ENCODE data around the gene ADRM1.

Gene ADRM1

DNA sequence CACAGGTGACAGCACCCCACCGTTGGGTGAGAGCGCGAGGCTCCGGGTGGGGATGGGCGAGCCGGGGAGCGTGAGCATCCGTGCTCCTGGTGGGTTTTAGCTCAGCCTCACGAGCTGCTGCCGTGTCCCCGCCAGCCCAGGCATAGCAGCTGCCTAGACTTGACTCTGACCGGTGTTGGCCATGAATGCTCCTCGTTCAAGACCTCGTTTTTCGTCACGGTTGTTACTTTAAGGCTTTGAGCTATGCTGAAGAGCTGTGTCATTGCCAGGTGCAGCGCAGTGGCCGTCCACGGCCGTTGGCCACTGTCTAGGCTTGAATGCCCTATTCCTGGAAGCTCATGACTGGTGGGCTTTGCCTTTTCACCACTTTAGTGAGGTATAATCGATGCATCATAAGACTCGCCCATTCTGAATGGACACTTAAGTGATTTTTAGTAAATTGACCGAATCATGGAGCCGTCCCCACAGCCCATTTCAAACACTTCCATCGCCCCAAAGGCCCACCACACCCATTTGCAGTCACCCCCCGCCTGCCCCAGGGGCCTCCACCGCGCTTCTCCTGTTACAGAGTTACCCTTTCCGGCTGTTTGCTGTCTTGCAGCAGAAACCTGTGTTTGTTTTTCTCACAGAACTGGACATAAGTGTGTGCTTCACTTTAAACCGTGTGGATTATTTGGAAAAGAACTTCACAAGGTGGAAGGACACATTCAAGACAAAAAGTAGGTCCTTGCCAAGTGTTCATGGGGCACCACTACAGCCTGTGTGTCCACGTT, 21.4 kb upstream of the ADRM1 start:
- no peak for TF ChIP-seq CTCF (IDR thresholded peaks at IDR 0.05)

- TF ChIP-seq CTCF (IDR thresholded peaks at IDR 0.05) = no peak
Observed at GRCh38 chr20:62282103-62282502, 20.7 kb upstream of the ADRM1 start.

DNA sequence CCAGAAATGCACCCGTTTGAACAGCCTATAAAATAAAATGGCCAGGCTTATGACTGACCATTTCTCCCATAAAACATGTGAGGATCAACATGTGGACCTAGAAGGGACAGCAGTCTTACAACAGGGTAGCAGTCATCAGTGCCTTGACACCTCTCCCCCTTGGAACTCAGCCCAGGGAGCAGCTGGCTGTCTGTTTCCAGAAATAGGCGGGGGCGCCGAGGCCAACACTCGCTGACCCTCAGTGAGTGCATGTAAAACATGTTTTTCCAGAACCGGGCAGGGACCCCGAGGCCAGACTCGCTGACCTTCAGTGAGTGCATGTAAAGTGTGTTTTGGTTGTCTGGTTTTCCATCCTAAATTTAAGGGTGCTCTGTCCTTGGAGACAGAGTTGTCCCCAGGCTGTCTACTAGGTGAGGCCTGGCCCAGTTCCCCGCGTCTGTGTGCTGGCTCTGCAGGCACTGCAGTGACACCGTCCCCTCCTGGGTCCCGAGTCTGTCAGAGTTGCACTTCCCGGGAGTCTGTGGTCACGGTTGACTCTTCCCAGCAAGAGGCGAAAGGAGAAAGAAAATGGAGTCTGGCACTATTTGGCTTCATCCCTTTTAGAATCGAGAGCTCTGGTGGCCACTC, 19.8 kb upstream of the ADRM1 start:
- no peak for TF ChIP-seq CTCF (IDR thresholded peaks at IDR 0.05)

DNA sequence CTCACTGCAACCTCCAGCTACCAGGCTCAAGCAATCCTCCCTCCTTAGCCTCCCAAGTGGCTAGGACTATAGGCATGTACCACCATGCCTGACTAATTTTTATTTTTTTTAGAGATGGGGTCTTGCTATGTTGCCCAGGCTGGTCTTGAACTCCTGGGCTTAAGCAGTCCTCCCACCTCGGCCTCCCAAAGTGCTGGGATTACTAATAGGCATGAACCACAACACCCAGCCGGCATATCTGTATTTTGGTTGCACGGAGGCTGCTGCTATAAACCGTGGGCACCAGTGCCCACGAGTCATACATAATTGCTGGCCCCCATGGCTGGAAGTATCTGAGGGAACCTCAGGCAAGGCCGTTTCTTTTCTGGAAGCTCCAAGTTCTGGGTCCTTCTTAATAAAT, 18.3 kb upstream of the ADRM1 start:
- no peak for TF ChIP-seq CTCF (IDR thresholded peaks at IDR 0.05)

DNA sequence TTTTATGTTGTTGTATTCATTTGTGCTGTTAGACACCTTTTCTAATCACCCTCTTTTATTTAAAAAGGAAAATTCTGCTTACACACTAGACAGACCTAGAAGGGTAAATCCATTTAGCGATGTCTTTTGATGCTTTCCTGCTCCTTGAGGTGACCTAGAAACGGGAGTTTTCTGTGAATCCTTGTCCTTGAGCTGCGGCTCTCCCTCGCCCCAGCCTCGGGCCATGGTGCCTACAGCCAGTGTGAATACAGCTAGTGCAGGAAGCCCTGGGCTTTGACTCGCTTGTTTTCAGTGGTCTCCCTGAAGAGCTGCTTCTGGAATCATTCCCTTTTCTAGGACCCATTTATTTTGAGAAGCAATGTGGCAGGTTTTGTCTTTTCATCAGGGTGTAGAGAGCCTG, 17.6 kb upstream of the ADRM1 start:
- no peak for TF ChIP-seq CTCF (IDR thresholded peaks at IDR 0.05)

DNA sequence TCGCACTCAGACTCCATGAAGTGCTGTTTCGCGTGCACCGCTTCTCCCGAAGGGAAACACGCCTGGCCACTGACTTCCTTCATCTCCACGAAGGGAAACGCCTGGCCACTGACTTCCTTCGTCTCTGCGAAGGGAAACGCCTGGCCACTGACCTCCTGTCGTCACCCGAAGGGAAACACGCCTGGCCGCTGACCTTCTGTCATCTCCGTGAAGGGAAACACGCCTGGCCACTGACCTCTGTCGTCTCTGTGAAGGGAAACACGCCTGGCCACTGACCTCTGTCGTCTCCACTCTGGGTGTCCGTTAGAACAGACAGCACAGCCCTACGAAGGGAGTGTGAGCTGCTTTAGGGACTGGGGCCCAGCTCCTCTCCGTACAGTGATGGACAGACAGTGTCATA, 17.1 kb upstream of the ADRM1 start:
- no peak for TF ChIP-seq CTCF (IDR thresholded peaks at IDR 0.05)

DNA sequence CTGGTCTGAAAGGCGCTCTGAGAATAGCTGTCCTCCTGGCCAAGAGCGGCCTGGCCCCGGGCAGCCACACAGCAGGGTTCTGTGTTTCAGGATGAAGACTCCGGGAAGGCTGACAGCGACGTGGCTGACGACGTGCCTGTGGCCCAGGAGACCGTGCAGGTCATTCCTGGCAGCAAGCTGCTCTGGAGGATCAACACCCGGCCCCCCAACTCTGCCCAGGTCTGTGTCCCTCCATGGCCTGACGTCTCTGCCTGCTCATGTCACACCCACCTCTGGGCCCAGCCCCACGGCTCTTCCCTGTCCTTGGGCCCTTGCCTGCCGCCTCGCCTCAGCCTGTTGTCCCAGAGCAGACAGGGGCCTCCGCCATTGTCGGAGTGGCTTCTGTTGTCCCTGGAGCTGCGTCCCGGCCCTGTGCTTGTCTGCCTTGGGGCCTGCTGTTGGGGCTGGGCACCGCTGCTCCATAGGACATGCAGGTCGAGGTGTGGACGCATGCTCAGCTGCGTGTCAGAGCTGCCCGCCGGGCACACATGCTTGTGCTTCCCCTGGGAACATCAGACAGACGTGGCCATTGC, 16.2 kb upstream of the ADRM1 start:
- TF ChIP-seq CTCF (IDR thresholded peaks at IDR 0.05) = no peak
